Measurements from ENCODE around the gene MAOA.
"Not testable (repeated sequence)": the region's sequence is repeated elsewhere in the genome, so short reads cannot be mapped to it uniquely, and the experiment has no call there.

MAOA gene

DNA sequence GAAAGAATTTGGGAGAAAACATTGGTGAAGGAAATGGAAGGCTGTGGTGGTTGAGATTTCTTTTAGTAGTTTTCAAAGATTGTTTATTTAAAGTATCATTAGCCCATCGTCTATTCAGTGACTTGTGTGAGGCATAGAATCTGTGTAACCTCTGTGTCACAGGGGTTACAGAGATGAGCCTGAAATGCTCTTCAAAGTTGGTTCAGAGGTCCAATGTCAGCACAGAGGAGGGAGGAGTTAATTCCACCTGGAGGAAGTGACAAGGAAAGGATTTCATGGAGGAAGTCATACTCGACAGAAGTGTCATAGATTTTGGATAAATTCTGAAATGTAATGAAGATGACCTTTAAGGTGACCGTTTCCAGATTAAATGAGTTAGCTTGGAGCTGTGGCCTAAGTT lies 8.2 kb downstream of the MAOA start:
- DNase-seq: no peak

- DNase-seq: no peak
These were observed 8.6 kb downstream of the MAOA start for GRCh38 chrX:43664708-43665107.

- DNase-seq: no peak
These were observed 10.3 kb downstream of the MAOA start for GRCh38 chrX:43666311-43666912.

DNA sequence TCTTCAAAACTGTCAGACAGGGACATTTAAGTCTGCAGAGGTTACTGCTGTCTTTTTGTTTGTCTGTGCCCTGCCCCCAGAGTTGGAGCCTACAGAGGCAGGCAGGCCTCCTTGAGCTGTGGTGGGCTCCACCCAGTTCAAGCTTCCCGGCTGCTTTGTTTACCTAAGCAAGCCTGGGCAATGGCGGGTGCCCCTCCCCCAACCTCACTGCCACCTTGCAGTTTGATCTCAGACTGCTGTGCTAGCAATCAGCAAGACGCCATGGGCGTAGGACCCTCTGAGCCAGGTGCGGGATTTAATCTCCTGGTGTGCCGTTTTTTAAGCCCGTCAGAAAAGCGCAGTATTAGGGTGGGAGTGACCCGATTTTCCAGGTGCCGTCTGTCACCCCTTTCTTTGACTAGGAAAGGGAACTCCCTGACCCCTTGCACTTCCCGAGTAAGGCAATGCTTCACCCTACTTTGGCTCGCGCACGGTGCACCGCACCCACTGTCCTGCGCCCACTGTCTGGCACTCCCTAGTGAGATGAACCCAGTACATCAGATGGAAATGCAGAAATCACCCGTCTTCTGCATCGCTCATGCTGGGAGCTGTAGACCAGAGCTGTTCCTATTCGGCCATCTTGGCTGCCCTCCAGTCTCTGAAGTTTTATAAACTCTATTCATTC lies 20.0 kb downstream of the MAOA start:
- not testable (repeated sequence) for DNase-seq

DNA sequence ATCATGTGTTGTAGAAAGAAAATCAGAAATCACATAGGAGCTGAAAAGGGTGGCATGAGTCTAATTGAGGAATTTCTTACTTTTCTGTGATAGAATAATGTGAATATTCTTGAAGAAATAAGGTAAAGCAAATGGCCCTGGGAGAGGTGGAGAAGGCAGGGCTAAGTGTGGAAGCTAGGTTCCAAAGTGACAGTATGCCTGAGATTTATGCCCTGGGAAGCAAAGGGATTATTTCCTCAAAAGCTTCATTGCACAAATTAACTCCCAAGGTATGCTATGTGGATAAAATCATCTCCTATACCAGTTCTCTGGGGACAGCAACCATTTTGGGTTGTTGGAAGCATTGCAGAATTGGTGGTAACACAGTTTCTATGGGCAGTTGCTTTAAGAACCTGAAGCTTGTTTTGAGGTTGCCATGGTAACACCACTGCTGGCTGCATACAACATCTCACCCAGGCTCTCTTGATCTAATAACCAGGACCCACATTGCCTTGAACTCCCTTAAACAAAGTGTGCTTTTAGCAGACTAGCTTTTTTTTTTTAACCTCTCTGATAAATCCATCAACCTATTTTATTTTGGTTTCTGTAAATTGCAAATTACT lies 21.0 kb downstream of the MAOA start:
- no peak for DNase-seq

- no peak for DNase-seq
These were observed 21.9 kb downstream of the MAOA start for GRCh38 chrX:43677993-43678392.

DNA sequence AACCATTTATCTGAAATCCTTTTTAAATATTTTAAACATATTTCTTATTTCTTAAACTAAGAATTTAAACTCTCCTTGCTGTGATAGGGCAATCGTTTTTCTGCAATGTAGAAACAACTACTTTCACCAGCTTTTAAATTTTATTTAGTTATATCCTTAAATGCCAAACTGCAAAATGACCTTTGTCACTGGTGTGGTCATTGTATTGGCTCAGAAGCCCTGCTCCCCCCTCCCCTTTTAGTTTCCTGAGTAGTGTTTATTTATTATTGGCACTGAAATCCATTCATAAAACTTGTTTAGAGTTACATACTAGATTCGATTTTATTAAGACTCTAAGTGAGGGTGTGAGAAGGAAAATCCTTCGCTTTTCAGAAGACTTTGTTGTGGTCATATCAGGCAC lies 23.0 kb downstream of the MAOA start:
- no peak for DNase-seq

- no peak for DNase-seq
These were observed 23.7 kb downstream of the MAOA start for GRCh38 chrX:43679778-43680177.

GRCh38 chrX:43682726-43683125 lies 26.6 kb downstream of the MAOA start:
- no peak for DNase-seq

- DNase-seq: no peak
These were observed 29.1 kb downstream of the MAOA start for GRCh38 chrX:43685221-43685620.

GRCh38 chrX:43688586-43688985 lies 32.5 kb downstream of the MAOA start:
- no peak for DNase-seq

GRCh38 chrX:43693602-43694406 lies 37.7 kb downstream of the MAOA start:
- DNase-seq: no peak

DNA sequence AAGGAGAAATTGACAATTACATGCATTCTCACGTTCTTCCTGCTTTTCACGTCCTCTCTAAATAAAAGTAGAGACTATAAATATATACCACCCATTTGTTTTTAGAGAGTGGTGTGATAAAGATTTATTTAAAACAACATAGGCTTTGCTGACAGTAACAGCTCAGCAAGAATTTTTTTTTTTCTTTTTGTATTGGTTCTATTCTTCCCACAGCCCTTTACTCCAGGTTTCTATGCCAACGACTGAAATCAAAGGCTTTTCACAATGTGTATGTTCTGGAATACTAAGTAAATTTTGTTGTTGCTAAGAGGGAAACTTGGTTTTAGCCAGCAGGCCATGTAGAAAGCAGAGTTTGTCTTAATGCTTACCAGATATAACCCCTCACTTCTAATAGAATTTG lies 43.4 kb downstream of the MAOA start:
- DNase-seq: no peak

- DNase-seq: no peak
These were observed 46.0 kb downstream of the MAOA start for GRCh38 chrX:43702079-43702524.

- DNase-seq: no peak
These were observed 46.6 kb downstream of the MAOA start for GRCh38 chrX:43702660-43703059.

GRCh38 chrX:43703211-43703791 lies 47.2 kb downstream of the MAOA start:
- DNase-seq: no peak

DNA sequence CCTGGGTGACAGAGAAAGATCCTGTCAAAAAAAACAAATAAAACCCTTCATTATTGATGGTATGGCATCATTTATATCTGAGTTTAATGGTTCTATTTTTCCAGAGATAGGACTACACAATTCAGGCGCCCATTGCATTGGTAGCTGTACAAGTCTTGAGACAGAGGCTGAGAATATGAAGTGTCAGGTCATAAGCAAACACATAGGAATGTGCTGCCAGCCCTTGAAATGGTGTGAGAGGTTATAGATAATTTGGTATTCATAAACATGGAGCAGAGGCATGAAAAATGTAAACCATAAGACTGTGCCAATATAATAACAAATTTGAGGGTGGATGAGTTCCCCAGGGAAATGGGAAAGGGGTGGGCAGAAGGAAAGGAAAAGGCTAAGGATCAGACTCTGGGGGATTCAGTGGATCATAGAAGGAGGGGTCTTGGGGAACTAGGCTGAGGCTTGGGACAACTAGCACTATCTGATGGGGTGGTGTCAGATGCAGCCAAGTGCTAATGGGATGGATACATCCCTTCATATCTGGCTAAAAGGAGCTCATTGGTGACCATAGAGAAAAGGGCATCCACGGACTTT lies 50.8 kb downstream of the MAOA start:
- no peak for DNase-seq

DNA sequence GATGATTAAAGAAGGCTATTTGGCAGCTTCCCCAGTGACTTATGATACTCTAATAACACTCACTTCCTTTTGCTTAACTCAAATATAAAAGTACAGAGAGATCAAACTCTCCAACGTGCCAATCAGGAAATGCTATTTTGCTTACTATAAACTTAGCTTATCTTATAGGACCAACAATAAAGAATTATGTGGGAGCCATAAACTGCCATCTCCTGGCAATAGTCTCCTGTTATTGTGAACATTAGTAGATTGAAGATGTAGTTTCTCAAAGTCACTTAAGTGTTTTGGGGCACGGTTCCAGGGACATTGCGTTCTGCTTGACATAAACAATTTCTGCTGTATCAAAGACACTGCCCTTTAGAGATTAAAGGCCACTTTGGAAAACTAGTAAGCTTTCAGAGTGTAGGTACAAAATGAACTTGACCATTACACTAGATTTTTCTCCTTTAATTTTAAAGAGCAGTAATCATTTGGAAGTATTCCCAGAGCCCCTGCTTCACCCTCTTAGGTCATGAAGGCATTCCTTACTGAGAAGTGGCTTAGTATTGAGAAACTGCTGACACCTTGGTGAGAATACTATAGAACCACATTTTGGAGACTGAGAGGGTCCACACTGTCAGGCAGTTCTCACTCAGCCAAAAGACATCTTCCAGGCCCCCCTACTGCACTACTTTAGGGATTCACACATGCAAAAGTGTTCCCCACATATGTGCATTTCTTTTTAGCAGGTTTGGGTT lies 51.9 kb downstream of the MAOA start:
- no peak for DNase-seq

DNA sequence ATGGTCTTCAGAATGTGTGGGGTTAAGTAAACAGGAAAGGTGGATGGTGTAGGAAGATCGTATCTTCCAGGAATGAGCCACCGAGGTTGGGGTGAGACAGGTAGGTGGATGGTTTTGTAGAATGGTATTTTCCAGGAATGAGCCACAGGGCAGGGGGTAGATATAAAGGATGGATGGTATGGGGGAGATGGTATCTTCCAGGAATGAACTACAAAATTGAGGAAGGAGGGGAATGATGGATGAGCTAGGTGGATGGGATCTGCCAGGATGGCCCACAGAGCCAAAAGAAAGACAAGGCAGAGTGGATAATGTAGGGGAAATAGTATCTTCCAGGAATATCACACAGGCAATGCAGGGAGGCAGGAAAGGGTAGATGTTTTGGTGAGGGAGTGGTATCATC lies 60.0 kb downstream of the MAOA start:
- DNase-seq: no peak

GRCh38 chrX:43716696-43717095 lies 60.6 kb downstream of the MAOA start:
- no peak for DNase-seq

DNA sequence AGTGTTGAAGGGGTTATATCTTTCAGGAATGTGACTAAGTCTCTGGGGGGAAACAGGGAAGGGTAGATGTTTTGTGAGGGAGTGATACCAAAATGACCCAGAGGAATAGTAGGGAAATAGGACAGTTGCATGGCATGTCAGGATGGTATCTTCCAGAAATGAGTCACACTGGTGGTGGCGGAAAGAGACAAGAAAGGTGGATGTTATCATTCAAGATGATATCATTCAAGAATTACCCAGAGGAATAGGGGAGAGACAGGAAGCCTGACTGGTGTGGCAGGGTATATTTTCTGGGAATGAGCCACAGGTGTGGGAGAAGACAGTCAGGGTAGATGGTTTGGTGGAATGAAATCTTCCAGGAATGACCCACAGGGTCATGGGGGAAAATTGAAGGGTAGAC lies 61.1 kb downstream of the MAOA start:
- DNase-seq: no peak

DNA sequence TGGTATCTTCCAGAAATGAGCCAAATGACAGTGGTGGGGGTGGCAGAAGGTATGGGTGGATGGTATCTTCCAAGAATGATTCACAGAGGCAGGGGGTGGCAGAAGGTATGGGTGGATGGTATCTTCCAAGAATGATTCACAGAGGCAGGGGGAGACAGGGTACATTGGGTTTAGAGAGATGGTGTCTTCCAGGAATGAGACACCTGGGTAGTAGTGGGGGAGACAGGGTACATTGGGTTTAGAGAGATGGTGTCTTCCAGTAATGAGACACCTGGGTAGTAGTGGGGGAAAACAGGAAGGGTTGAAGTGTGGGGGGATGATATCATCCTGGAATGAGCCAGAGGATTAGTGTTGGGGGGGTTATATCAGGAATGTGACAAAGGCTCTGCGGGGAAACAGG lies 62.0 kb downstream of the MAOA start:
- DNase-seq: no peak
